Parathyroid adenoma (tissue), 2 donors: ENCODE data around the gene NEDD4L.

Experiments used
- H2AFZ ChIP-seq: fragments of 300-600 bp; sonication (generic); one replicate; pipeline ENCODE4 v1.7.0; 2017; ENCODE audit warnings: antibody characterized with exemption, mild to moderate bottlenecking
- H3K27ac ChIP-seq: fragments of 300-600 bp; sonication (generic); one replicate; pipeline ENCODE4 v1.7.0; 2017
- H3K27me3 ChIP-seq: fragments of 300-600 bp; sonication (generic); one replicate; pipeline ENCODE4 v1.7.0; 2017; ENCODE audit warnings: low read length; ENCODE audit not compliant: control insufficient read depth, insufficient read depth
- H3K36me3 ChIP-seq: fragments of 300-600 bp; sonication (generic); one replicate; pipeline ENCODE4 v1.7.0; 2017; ENCODE audit warnings: low read length; ENCODE audit not compliant: control insufficient read depth, insufficient read depth
- H3K4me1 ChIP-seq: fragments of 300-600 bp; sonication (generic); one replicate; pipeline ENCODE4 v1.7.0; 2017; ENCODE audit warnings: control low read depth
- H3K4me2 ChIP-seq: fragments of 300-600 bp; sonication (generic); one replicate; pipeline ENCODE4 v1.7.0; 2017; ENCODE audit warnings: low read length
- H3K4me3 ChIP-seq: fragments of 300-600 bp; sonication (generic); one replicate; pipeline ENCODE4 v1.7.0; 2017; ENCODE audit warnings: low read depth, low read length
- H3K79me2 ChIP-seq: fragments of 300-600 bp; sonication (generic); one replicate; pipeline ENCODE4 v1.7.0; 2017; ENCODE audit warnings: control low read depth
- H3K9ac ChIP-seq: fragments of 300-600 bp; sonication (generic); one replicate; pipeline ENCODE4 v1.7.0; 2017; ENCODE audit warnings: mild to moderate bottlenecking
- H3K9me3 ChIP-seq: fragments of 300-600 bp; sonication (generic); one replicate; pipeline ENCODE4 v1.7.0; 2017; ENCODE audit warnings: low read length; ENCODE audit not compliant: control insufficient read depth
- TF ChIP-seq, protein P1 (sequence below): fragments of 300-600 bp; sonication (generic); IDR thresholded peaks from one replicate; pipeline ENCODE4 v1.7.0; 2017; ENCODE audit warnings: antibody characterized with exemption, mild to moderate bottlenecking
- donor health status: primary hyperparathyroidism.

The NEDD4L gene

DNA sequence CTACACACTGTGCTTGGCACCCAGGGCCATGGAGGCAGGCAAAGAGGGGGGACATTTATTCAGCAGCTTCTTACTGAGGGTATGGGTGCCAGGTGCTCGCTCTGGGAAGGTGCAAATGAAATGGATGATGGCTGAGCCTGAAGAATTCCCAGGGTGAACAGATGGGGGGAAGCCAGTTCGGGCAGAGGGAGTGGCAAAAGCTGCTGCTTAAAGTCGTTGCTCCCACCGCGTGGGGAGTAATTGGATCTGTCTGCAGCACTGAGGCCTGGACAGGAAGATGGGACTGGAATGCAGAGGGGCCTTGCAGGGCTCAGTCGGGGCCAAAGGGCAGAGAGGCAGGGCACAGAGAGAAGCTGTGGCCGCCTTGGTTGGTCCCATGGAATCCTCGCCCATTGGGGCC, 51.2 kb downstream of the NEDD4L start:
- Histone ChIP-seq H3K4me2 (no peak overlapping the region), H2AFZ (no peak overlapping the region), H3K79me2 (no peaks in the 10 kb centered on the region), H3K4me1 (no peaks in the 10 kb centered on the region), H3K9ac (no peak overlapping the region), H3K27ac (no peak overlapping the region), H3K27me3 (no peaks in the 10 kb centered on the region), H3K36me3 (no peaks in the 10 kb centered on the region), H3K9me3 (no peaks in the 10 kb centered on the region), H3K4me3 (no peak overlapping the region)
- TF ChIP-seq, protein P1, sequence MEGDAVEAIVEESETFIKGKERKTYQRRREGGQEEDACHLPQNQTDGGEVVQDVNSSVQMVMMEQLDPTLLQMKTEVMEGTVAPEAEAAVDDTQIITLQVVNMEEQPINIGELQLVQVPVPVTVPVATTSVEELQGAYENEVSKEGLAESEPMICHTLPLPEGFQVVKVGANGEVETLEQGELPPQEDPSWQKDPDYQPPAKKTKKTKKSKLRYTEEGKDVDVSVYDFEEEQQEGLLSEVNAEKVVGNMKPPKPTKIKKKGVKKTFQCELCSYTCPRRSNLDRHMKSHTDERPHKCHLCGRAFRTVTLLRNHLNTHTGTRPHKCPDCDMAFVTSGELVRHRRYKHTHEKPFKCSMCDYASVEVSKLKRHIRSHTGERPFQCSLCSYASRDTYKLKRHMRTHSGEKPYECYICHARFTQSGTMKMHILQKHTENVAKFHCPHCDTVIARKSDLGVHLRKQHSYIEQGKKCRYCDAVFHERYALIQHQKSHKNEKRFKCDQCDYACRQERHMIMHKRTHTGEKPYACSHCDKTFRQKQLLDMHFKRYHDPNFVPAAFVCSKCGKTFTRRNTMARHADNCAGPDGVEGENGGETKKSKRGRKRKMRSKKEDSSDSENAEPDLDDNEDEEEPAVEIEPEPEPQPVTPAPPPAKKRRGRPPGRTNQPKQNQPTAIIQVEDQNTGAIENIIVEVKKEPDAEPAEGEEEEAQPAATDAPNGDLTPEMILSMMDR = no peak

DNA sequence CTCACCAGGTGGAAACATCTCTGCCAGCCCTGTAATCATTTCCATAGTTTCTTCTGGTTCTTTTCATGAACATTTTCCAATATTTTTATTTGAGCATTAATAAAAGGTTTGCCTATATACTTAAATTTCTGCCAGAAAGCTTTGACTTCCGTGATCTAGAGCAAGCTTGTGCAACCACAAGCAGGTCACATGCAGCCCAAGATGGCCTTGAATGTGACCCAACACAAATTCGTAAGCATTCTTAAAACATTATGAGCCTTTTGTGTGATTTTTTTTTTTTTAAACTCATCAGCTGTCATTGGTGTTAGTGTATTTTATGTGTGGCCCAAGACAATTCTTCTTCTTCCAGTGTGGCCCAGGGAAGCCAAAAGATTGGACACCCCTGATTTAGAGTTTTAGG, 51.6 kb downstream of the NEDD4L start:
- Histone ChIP-seq H3K79me2 (no peaks in the 10 kb centered on the region), H3K4me3 (no peak overlapping the region), H3K4me2 (no peak overlapping the region), H3K27ac (no peak overlapping the region), H3K9me3 (no peaks in the 10 kb centered on the region), H3K9ac (no peak overlapping the region), H3K36me3 (no peaks in the 10 kb centered on the region), H3K4me1 (no peaks in the 10 kb centered on the region), H3K27me3 (no peaks in the 10 kb centered on the region), H2AFZ (no peak overlapping the region)
- TF ChIP-seq, protein P1 = no peak

DNA sequence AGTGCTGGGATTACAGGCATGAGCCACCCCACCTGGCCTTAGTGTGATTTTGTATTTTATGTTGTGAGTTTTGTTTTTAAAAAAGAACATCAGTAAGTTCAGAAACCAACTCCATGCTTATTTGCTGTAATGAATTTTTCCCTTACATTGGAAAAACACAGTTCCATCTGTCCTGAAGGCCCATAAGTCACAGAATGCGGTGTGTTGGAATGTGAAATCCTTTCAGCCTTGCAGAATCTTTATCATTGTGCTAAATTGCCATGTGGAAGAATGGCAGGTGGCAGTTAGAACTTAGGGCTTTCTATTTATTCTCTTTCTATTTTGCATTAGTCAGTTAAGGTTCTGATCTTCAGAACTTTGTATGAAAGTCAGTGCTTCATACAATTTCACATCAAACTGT, 52.6 kb downstream of the NEDD4L start:
- no peak overlapping the region for H3K9ac ChIP-seq
- no peak overlapping the region for H3K27ac ChIP-seq
- H2AFZ ChIP-seq = no peak overlapping the region
- no peaks in the 10 kb centered on the region for H3K79me2 ChIP-seq
- H3K4me1 ChIP-seq = no peaks in the 10 kb centered on the region
- no peaks in the 10 kb centered on the region for H3K9me3 ChIP-seq
- H3K36me3 ChIP-seq = no peaks in the 10 kb centered on the region
- TF ChIP-seq, protein P1 = no peak
- no peak overlapping the region for H3K4me3 ChIP-seq
- H3K27me3 ChIP-seq = no peaks in the 10 kb centered on the region
- no peak overlapping the region for H3K4me2 ChIP-seq

DNA sequence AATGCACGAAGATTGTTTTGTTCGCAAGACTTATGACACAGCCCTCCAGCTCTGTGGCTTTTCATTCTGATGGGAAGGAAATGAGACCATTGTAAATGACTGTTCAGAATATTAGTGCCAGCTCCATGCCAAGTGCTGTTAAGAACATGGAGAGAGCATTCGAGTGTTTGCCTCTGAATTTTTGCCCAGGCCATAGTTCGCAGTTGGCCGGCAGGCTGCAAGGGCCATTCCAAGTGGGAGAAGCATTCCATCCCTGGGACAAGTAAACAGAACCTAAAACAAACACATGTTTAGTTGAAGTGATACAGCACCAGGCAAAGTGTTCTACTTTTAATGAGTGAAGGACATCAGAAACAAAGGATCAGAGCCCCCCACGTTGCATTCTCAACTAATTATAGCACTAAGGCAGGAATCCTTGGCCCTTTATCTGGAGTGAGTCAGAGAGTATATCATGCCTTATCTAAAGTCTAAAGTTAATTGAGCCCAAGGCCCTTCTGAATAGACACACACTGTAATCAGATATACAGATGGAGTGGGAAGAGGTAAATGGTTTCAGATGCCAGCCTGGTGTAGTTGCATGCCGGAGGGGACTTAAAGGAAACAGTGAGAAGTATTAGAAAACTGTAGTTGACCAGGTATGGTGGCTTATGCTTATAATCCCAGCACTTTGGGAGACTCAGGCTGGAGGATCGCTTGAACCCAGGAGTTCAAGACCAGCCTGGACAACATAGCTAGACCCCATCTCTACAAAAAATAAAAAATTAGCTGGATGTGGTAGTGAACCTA, 53.3 kb downstream of the NEDD4L start:
- H3K27ac ChIP-seq = no peak overlapping the region
- no peak overlapping the region for H3K9ac ChIP-seq

More for the DNA sequence above, 53.3 kb downstream of the NEDD4L start:
- TF ChIP-seq, protein P1 = no peak
- Histone ChIP-seq H3K4me2 (no peak overlapping the region), H3K79me2 (no peaks in the 10 kb centered on the region), H3K4me3 (no peak overlapping the region), H3K9me3 (no peaks in the 10 kb centered on the region), H2AFZ (no peak overlapping the region), H3K4me1 (no peaks in the 10 kb centered on the region), H3K36me3 (no peaks in the 10 kb centered on the region), H3K27me3 (no peaks in the 10 kb centered on the region)
